SKM-1 treated with dmso at 0.1 percent for 144 hours (cell line): Measurements from ENCODE around the gene MYCBPAP.

Experiments
- DNase-seq: peaks from one replicate; lab custom pipeline; 2025; ENCODE audit not compliant: unreplicated experiment; lab: John Stamatoyannopoulos, UW

MYCBPAP gene

GRCh38 chr17:50550661-50551432, 42.6 kb downstream of the MYCBPAP start:
- no peak for DNase-seq

GRCh38 chr17:50551433-50551815, 43.2 kb downstream of the MYCBPAP start:
- no peak for DNase-seq

DNA sequence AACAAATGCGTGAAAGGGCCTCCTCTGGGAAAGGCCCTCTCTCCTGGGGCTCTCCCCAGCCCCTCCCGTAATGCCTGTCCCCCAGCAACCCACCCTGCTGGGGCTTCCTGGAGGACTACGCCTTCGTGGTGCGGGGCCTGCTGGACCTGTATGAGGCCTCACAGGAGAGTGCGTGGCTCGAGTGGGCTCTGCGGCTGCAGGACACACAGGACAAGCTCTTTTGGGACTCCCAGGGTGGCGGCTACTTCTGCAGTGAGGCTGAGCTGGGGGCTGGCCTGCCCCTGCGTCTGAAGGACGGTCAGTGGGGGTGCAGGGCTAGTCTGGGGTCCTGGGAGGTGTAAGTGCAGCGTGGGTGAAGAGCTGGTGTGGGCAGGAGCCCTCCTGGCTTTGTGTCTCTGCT, 43.6 kb downstream of the MYCBPAP start:
- no peak for DNase-seq

- DNase-seq, result no peak
Observed at GRCh38 chr17:50554201-50554600, 46.0 kb downstream of the MYCBPAP start.

DNA sequence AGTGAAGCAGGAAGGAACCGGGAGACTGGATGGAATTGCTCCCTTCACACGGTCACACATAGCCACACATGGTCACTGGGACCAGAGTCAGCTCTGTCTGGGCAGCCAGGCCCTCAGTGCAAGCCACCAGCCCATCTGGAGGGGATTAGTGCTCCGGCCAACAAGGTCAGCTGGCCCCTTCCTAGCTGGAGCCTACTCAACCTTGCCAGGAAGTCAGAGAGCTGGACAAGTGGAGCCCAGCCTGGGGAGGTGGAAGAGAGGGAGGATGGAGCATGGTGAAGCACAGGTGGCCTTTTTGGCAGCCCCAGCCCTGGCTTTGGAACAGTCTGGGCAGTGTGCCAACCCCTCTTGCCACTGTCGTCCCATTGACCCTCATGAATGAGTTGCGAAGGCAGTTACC, 48.6 kb downstream of the MYCBPAP start:
- no peak for DNase-seq

DNA sequence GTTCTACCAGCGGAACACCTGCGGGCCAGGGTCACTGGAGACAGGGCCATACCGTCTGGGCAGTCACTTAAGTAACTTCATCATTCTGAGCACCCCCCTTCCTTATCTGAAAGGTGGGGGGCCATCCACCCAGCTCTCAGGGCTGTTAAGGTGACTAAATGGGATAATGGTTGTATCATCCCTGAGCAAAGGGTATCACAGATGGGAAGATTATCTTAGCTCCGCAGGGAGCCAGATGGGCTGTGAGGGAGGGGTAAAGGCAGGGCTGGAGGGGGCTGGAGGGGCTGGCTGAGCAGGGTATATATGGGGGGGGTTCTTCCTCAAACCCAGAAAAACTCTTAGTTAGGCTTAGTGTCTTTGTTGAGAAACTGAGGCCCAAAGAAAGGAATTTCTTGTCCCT, 49.4 kb downstream of the MYCBPAP start:
- DNase-seq, result no peak

DNA sequence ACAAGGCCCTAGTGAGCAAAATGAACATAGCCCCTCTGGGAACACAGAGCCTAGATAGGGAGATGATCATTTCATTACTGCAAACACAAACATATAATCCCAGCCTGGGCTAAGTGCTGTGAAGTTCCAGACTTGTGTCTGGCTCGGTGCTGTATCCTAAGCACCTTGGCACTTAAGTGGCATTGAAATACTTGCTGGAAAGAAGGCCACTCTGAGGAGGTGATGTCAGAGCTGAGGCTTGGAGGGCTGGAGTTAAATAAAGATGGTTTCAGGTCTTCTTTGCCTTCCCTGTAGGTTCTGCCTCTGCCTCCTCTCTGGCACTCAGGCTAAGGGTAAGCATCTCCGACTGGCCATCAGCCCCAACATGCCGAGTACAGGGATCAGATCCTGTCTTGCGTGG, 49.9 kb downstream of the MYCBPAP start:
- no peak for DNase-seq

- DNase-seq, result no peak
Observed at GRCh38 chr17:50558581-50558940, 50.3 kb downstream of the MYCBPAP start.

GRCh38 chr17:50558941-50559614, 50.8 kb downstream of the MYCBPAP start:
- no peak for DNase-seq

- DNase-seq, result no peak
Observed at GRCh38 chr17:50559674-50560184, 51.5 kb downstream of the MYCBPAP start.

DNA sequence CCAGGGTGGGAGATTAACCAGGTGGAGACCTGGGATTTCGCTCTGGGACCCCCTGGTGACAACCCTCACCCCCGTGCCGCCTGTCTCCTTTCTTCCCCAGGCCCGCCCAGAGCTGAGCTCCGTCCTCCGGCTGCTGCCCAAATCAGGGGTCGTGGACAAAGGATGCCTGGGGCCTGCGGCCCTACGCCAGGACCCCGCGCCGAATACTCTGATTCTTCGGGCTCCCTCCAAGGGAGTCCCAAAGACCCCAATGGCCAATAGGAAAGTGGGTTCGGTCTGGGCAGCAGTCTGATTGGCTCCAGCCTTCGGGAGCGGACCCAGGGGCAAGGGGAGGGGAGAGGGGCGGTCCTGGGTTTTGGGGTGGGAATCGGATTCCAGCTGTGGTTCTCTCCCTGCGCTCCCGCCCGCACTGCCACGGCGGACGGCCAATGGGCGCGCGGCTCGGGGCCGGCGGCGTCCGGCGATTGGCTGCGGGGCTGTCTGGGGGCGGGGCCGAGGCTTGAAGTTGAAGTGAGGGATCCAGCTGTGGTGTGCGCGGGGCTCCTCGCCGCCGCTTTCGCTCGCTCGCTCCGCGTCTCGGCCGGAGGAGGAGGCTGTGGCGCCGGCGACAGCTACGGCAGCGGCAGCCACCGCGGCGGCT, 52.1 kb downstream of the MYCBPAP start, which contains the start of gene CACNA1G:
TSS of gene CACNA1G (plus strand) at position 531 of the 640 bp plus-strand sequence. CDS start 745 bp downstream, outside the sequence.
- DNase-seq, result peak; percentile 57

DNA sequence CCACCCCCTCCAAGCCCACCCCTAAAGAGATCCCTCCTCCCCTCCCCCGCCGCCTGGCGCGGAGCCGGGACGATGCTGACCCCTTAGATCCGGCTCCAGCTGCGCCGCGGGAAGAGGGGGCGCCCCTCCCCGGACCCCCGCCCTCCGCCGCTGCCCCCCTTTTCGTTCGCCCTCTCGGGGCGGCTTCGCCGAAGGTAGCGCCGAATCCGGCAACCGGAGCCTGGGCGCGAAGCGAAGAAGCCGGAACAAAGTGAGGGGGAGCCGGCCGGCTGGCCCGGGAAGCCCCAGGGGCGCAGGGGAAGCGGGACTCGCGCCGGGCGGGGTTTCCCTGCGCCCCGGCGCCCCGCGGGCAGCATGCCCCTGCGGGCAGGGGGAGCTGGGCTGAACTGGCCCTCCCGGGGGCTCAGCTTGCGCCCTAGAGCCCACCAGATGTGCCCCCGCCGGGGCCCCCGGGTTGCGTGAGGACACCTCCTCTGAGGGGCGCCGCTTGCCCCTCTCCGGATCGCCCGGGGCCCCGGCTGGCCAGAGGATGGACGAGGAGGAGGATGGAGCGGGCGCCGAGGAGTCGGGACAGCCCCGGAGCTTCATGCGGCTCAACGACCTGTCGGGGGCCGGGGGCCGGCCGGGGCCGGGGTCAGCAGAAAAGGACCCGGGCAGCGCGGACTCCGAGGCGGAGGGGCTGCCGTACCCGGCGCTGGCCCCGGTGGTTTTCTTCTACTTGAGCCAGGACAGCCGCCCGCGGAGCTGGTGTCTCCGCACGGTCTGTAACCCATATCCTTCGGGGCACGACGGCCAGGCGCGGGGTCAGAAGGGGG, 52.9 kb downstream of the MYCBPAP start:
- DNase-seq, result no peak

GRCh38 chr17:50561746-50562141, 53.5 kb downstream of the MYCBPAP start:
- DNase-seq, result no peak

DNA sequence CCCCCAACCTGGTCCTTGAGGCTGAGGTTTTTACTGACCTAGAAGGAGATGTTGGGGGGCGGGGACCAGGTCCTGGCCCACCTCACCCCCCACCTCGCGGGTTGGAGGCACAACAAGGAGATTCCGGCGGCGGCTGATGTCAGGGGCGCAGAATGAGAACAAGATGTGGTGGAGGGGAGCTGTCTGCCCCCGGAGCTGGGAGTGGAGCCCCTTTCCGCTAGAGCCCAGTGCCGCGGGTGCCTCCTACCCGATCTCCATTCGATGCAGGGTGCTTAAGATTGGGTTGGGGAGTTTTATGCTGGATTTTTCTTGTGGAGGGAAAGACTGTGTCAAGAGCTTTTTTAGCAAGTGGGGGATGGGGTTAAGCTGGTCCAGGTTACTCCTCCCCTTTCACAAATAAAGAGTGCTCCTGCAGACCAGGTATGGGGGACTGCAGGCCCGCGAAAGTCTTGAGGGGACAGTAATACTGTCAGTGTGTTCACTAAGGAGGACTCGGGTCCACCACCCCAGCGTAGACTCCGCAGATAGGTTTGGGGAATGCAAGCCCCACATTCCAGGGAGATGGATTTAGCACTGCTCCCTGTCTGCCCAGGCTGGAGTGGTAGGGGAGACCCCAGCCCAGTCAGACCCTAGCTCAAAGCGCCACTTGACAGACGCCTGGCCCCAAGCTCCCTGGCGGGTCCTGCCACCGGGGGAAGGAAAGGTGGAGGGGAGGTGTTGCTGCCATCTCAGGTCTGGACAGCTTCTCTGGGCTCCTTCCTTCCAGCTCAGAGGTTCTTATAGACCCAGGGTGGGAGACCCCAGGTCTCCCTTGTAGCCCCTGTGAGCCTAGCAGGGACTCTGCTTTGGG, 54.2 kb downstream of the MYCBPAP start:
- no peak for DNase-seq

- no peak for DNase-seq
Observed at GRCh38 chr17:50563092-50563511, 54.9 kb downstream of the MYCBPAP start.

DNA sequence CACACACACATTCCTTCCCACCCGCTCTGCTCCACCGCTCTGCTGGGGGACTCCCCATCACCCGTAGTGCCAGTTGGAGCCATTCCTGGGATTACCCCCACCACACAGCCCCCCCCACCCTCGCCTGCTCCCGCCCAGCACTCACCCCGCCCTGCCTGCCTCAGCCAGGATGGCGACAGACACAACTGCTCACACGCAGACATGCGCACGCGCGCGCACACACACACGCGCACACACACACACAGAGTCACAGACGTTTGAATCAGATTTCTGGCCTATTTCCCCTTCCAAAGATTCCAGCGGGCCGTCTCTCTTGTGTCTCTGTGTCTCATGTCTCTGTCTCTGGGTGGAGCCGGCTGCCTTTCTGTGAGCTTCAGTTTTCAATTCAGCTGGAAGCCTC, 56.7 kb downstream of the MYCBPAP start:
- no peak for DNase-seq

- DNase-seq, result no peak
Observed at GRCh38 chr17:50565402-50566350, 57.4 kb downstream of the MYCBPAP start.

DNA sequence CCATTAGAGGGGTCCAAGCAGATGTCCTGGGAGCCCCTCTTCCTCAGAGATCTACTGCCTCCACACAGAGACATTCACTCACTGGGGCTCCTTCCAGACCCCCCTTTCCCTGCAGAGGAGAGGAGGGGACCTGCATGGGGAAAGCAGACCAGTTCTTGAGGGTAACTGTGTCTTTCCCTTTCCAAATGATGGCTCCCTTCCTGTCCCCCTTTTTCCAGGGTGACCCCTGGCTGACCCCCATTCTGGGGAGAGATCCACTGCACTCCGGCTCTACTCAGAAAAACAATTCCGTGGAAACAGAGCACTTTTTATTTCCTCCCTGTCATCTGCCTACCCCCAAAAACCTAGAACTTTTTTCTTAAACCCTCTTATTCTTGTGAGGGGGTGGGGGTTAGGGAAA, 58.6 kb downstream of the MYCBPAP start:
- no peak for DNase-seq

GRCh38 chr17:50568659-50569058, 60.4 kb downstream of the MYCBPAP start:
- DNase-seq, result no peak
